Measurements from ENCODE around the gene SH3PXD2A. TPM values are rescaled to one million over a fixed set of nuclear protein-coding genes. Genes with fewer than 3 reads are reported as not detected.

Gene SH3PXD2A
- total RNA-seq, 1 donor: 58.3 TPM

GRCh38 chr10:103564776-103565520, 290.4 kb downstream of the SH3PXD2A start:
- no peak overlapping the region for H3K4me3 ChIP-seq (ENCODE audit: low read depth, low read length)
- DNase-seq (ENCODE audit: low read depth): no peak
- TF ChIP-seq, protein P1, sequence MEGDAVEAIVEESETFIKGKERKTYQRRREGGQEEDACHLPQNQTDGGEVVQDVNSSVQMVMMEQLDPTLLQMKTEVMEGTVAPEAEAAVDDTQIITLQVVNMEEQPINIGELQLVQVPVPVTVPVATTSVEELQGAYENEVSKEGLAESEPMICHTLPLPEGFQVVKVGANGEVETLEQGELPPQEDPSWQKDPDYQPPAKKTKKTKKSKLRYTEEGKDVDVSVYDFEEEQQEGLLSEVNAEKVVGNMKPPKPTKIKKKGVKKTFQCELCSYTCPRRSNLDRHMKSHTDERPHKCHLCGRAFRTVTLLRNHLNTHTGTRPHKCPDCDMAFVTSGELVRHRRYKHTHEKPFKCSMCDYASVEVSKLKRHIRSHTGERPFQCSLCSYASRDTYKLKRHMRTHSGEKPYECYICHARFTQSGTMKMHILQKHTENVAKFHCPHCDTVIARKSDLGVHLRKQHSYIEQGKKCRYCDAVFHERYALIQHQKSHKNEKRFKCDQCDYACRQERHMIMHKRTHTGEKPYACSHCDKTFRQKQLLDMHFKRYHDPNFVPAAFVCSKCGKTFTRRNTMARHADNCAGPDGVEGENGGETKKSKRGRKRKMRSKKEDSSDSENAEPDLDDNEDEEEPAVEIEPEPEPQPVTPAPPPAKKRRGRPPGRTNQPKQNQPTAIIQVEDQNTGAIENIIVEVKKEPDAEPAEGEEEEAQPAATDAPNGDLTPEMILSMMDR (IDR thresholded peaks at IDR 0.05; ENCODE audit: insufficient read depth, low read depth, low read length): peak; percentile 67

GRCh38 chr10:103564116-103564501, 291.3 kb downstream of the SH3PXD2A start:
- no peak for DNase-seq (ENCODE audit: low read depth)
- H3K4me3 ChIP-seq (ENCODE audit: low read depth, low read length): no peak overlapping the region
- TF ChIP-seq, protein P1 (IDR thresholded peaks at IDR 0.05; ENCODE audit: insufficient read depth, low read depth, low read length): no peak

DNA sequence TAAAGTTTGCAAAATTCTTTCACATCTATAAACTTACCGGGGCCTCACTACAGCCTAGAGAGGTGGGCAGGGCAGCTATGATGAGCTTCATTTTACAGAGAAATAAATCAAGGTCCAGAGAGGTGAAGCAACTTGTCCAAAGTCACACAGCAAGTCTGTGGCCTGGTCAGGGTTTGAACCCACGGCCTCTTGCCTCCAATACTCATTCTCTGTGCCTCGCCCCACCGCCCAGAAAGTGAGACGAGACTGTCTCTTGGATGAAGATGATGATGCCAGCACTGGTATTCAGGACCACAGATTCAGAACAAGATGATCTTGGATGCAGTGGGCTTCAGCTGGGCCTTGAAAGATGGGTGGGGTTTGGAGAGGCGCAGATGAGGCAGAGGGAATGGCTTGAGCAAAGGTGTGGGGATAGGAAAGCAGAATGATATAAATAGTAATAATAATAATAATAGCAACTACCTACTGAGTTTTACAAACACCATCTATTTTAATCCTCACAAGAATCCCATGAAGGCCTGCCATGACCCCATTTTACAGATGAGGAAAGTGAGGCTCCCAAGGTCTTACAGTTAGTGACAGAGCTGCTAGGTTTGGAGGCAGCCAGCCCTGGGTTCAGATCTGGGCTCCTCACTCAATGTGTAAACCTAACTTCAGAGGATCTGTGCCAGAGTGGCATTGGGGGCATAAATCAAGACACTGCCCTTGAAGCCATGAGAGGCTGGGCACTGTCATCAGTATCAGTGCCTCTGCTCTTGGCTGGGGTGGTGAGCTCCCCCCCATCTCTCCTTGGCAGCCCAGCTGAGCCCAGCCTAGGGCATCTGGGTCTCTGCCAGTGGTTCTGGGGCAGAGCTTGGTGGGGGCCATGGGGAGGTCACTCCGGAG, 291.9 kb downstream of the SH3PXD2A start:
- TF ChIP-seq, protein P1 (IDR thresholded peaks at IDR 0.05; ENCODE audit: insufficient read depth, low read depth, low read length): no peak
- DNase-seq (ENCODE audit: low read depth): no peak
- no peak overlapping the region for H3K4me3 ChIP-seq (ENCODE audit: low read depth, low read length)

- TF ChIP-seq, protein P1 (IDR thresholded peaks at IDR 0.05; ENCODE audit: insufficient read depth, low read depth, low read length): no peak
- DNase-seq (ENCODE audit: low read depth): no peak
- H3K4me3 ChIP-seq (ENCODE audit: low read depth, low read length): no peak overlapping the region
These were observed 293.0 kb downstream of the SH3PXD2A start for GRCh38 chr10:103562383-103562782.

- TF ChIP-seq, protein P1 (IDR thresholded peaks at IDR 0.05; ENCODE audit: insufficient read depth, low read depth, low read length): no peak
- H3K4me3 ChIP-seq (ENCODE audit: low read depth, low read length): no peak overlapping the region
- no peak for DNase-seq (ENCODE audit: low read depth)
These were observed 294.5 kb downstream of the SH3PXD2A start for GRCh38 chr10:103560886-103561285.

- H3K4me3 ChIP-seq (ENCODE audit: low read depth, low read length): no peak overlapping the region
- DNase-seq (ENCODE audit: low read depth): no peak
- TF ChIP-seq, protein P1 (IDR thresholded peaks at IDR 0.05; ENCODE audit: insufficient read depth, low read depth, low read length): no peak
These were observed 295.6 kb downstream of the SH3PXD2A start for GRCh38 chr10:103559776-103560175.

All from fibroblast of villous mesenchyme (primary cell).